ENCODE measurements around the gene COL9A2. TPM values are rescaled to one million over a fixed set of nuclear protein-coding genes. Genes with fewer than 3 reads are reported as not detected.

COL9A2 gene
- total RNA-seq, 5 donors from 2014 or later (not counting 1 experiment from before 2014, with no cell fraction given): 3.5 to 4.6 (median 3.8) TPM

DNA sequence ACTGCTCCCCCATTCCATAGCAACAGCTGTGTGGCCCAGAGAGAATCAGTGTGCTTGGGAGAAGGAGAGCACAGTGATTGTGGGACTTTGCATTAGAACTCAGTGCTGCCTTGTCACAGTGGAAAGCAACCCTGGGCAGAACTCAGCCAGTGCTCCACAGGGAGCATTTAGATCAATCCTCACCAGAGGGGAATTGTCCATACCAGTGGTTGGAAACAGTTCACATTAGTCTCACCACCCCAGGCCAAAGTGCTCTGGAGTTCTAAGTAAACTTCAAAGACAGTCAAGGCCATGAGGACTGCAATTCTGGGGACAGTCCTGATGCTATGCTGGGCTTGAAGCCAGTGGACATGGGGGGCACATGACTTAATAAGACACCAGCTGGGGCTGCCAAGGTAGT, 43.5 kb upstream of the COL9A2 start:
- Mint-ChIP-seq H3K9me3 (peaks cover 0 to 4% (median 4%) of the 10 kb centered on the region in 3 donors), H3K36me3 (no peaks in the 10 kb centered on the region), H3K4me1 (peaks cover 0 to 6% (median 4%) of the 10 kb centered on the region in 3 donors), H3K27me3 (no peaks in the 10 kb centered on the region), H3K27ac (no peak overlapping the region), H3K4me3 (no peak overlapping the region)
- ChIA-PET POLR2A (interaction anchor here in 1 of 2 donors (0.5 kb wide), 1 partner anchor 136 kb away, joined by 3 read pairs; no protein-coding TSS in a partner anchor), CTCF (no interaction called here)
- Histone ChIP-seq H3K36me3 (ENCODE audit: control insufficient read depth in 2 of 2, extremely low read depth in 1 of 2, insufficient read depth in 1 of 2, low read length in 1 of 2) (no peaks in the 10 kb centered on the region), H3K4me3 (ENCODE audit: control insufficient read depth in 1 of 2, extremely low read depth in 1 of 2, low read length in 1 of 2) (no peak overlapping the region), H3K9me3 (peaks cover 2% of the 10 kb centered on the region), H3K27me3 (replicated peaks in 1 of 2; ENCODE audit: control insufficient read depth in 2 of 2, extremely low read depth in 1 of 2, insufficient read depth in 2 of 2, low read length in 1 of 2) (peaks cover 0 to 11% of the 10 kb centered on the region in 2 experiments), H3K4me1 (ENCODE audit: control insufficient read depth in 1 of 2, extremely low read depth in 1 of 2, insufficient read depth in 2 of 2, low read length in 2 of 2) (no peaks in the 10 kb centered on the region), H3K27ac (ENCODE audit: low read length) (no peak overlapping the region)
- DNase-seq (no peak), ATAC-seq (replicated peaks in 1 of 4) (no peak)

DNA sequence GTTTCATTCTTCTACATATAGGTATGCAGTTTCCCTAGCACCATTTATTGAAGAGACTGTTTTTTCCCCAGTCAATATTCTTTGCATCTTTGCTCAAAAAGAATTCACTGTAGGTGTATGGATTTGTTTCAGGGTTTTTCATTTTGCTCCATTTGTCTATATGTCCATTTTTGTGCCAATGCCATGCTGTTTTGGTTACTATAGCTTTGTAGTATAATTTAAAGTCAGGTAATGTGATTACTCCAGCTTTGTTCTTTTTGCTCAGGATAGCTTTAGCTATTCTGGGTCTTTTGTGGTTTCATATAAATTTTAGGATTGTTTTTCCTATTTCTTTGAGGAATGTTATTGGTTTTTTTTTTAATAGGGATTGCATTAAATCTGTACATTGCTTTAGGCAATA, 40.5 kb upstream of the COL9A2 start:
- H3K36me3 ChIP-seq (ENCODE audit: control insufficient read depth in 2 of 2, extremely low read depth in 1 of 2, insufficient read depth in 1 of 2, low read length in 1 of 2): no peaks in the 10 kb centered on the region
- no peak overlapping the region for H3K27ac ChIP-seq (ENCODE audit: low read length)
- no peak overlapping the region for H3K4me3 ChIP-seq (ENCODE audit: control insufficient read depth in 1 of 2, extremely low read depth in 1 of 2, low read length in 1 of 2)
- H3K27me3 ChIP-seq (replicated peaks in 1 of 2; ENCODE audit: control insufficient read depth in 2 of 2, extremely low read depth in 1 of 2, insufficient read depth in 2 of 2, low read length in 1 of 2): peaks cover 0 to 5% of the 10 kb centered on the region in 2 experiments
- no peaks in the 10 kb centered on the region for H3K27me3 Mint-ChIP-seq
- no peak for ATAC-seq (replicated peaks in 1 of 4)
- no peak overlapping the region for H3K4me3 Mint-ChIP-seq
- H3K4me1 ChIP-seq (ENCODE audit: control insufficient read depth in 1 of 2, extremely low read depth in 1 of 2, insufficient read depth in 2 of 2, low read length in 2 of 2): no peaks in the 10 kb centered on the region
- DNase-seq: no peak
- peaks cover 0 to 4% (median 4%) of the 10 kb centered on the region in 3 donors for H3K9me3 Mint-ChIP-seq
- H3K36me3 Mint-ChIP-seq: no peaks in the 10 kb centered on the region
- H3K9me3 ChIP-seq: peaks cover 2% of the 10 kb centered on the region
- H3K27ac Mint-ChIP-seq: no peak overlapping the region
- ChIA-PET POLR2A (no interaction called here), CTCF (no interaction called here)
- H3K4me1 Mint-ChIP-seq: no peaks in the 10 kb centered on the region

DNA sequence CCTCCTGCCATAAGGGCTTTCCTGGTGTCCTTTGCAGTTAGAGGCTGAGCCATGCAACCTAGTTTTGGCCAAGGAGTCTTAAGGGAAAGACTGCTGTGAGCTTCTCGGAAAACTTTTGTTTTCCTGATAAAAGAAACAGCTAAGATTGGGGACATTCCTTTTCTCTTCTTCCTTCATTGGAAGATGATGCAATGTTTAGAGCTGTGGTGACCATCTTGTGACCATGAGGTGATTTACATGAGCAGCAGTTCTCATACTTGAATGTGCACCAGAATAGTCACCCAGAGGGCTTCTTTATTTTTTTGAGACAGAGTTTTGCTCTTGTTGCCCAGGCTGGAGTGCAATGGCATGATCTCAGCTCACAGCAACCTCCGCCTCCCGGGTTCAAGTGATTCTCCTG, 36.0 kb upstream of the COL9A2 start:
- no peak overlapping the region for H3K4me3 Mint-ChIP-seq
- CTCF ChIA-PET: interaction anchor here (0.6 to 3.5 kb wide), 2 partner anchors 15 to 278 kb away, joined by 3 to 15 read pairs; no protein-coding TSS in a partner anchor

DNA sequence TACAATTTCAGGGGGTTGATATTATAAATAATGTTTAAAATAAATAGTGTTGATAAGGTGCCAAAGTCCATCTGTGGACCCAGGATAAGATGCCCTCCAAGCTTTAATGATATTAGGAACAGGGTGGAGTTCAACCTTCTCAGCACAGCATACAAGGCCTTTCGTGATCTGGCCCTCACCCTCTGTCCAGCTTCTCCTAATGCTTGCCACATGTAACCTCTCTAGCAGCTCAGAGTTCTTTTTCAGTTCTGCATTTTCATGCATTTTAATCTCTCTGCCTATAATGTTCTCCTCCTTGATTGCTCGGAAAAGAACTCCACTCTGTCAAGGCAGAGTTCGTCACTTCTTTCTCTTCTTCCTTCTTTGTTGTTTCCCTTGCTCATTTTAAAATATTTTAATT, 35.0 kb upstream of the COL9A2 start:
- H3K36me3 ChIP-seq (ENCODE audit: control insufficient read depth in 2 of 2, extremely low read depth in 1 of 2, insufficient read depth in 1 of 2, low read length in 1 of 2): no peaks in the 10 kb centered on the region
- Mint-ChIP-seq H3K9me3 (no peaks in the 10 kb centered on the region), H3K27ac (no peak overlapping the region), H3K4me3 (no peak overlapping the region), H3K4me1 (peaks cover 0 to 1% (median 0%) of the 10 kb centered on the region in 3 donors), H3K36me3 (no peaks in the 10 kb centered on the region), H3K27me3 (no peaks in the 10 kb centered on the region)
- DNase-seq (no peak), ATAC-seq (replicated peaks in 1 of 4) (no peak)
- no peaks in the 10 kb centered on the region for H3K4me1 ChIP-seq (ENCODE audit: control insufficient read depth in 1 of 2, extremely low read depth in 1 of 2, insufficient read depth in 2 of 2, low read length in 2 of 2)
- no peaks in the 10 kb centered on the region for H3K27me3 ChIP-seq (replicated peaks in 1 of 2; ENCODE audit: control insufficient read depth in 2 of 2, extremely low read depth in 1 of 2, insufficient read depth in 2 of 2, low read length in 1 of 2)
- ChIA-PET CTCF (interaction anchor here (0.6 to 3.5 kb wide), 2 partner anchors 14 to 277 kb away, joined by 3 to 15 read pairs; no protein-coding TSS in a partner anchor), POLR2A (no interaction called here)
- H3K9me3 ChIP-seq: no peaks in the 10 kb centered on the region
- WGBS (ENCODE audit: insufficient coverage): 90% methylated on average over 1 of the region's 3 CpGs
- H3K27ac ChIP-seq (ENCODE audit: low read length): no peak overlapping the region
- no peak overlapping the region for H3K4me3 ChIP-seq (ENCODE audit: control insufficient read depth in 1 of 2, extremely low read depth in 1 of 2, low read length in 1 of 2)

More for the DNA sequence above, 36.0 kb upstream of the COL9A2 start:
- no peaks in the 10 kb centered on the region for H3K36me3 ChIP-seq (ENCODE audit: control insufficient read depth in 2 of 2, extremely low read depth in 1 of 2, insufficient read depth in 1 of 2, low read length in 1 of 2)
- Mint-ChIP-seq H3K27ac (no peak overlapping the region), H3K4me1 (peaks cover 0 to 1% (median 0%) of the 10 kb centered on the region in 3 donors), H3K36me3 (no peaks in the 10 kb centered on the region), H3K9me3 (no peaks in the 10 kb centered on the region), H3K27me3 (no peaks in the 10 kb centered on the region)
- WGBS (ENCODE audit: insufficient coverage): 100% methylated on average over 1 of the region's 3 CpGs
- H3K9me3 ChIP-seq: no peaks in the 10 kb centered on the region
- ATAC-seq (replicated peaks in 1 of 4): no peak
- POLR2A ChIA-PET: no interaction called here
- H3K27ac ChIP-seq (ENCODE audit: low read length): no peak overlapping the region
- H3K4me3 ChIP-seq (ENCODE audit: control insufficient read depth in 1 of 2, extremely low read depth in 1 of 2, low read length in 1 of 2): no peak overlapping the region
- DNase-seq: no peak
- H3K4me1 ChIP-seq (ENCODE audit: control insufficient read depth in 1 of 2, extremely low read depth in 1 of 2, insufficient read depth in 2 of 2, low read length in 2 of 2): no peaks in the 10 kb centered on the region
- H3K27me3 ChIP-seq (replicated peaks in 1 of 2; ENCODE audit: control insufficient read depth in 2 of 2, extremely low read depth in 1 of 2, insufficient read depth in 2 of 2, low read length in 1 of 2): no peaks in the 10 kb centered on the region

DNA sequence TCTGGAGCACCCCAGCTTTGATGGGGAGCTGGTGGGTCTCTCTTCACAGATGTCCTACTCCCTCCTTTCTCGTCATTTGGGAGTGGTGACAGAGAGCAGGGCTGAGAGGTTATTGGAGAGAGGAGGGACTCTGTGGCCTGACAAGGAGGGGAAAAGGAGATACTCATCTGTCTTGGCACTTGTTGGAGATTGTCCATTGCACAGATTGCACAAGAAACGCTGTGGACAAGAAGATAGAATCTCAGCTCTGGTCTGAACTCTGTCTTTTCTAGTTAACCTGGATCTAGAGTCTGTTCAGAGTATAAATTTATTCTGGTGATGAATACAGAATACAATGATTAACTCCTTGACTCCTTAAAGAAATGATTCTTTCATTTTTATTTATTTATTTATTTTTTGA, 34.0 kb upstream of the COL9A2 start:
- no CpG with 5 or more reads among the region's 2 CpGs for WGBS (ENCODE audit: insufficient coverage)
- no peaks in the 10 kb centered on the region for H3K27me3 ChIP-seq (replicated peaks in 1 of 2; ENCODE audit: control insufficient read depth in 2 of 2, extremely low read depth in 1 of 2, insufficient read depth in 2 of 2, low read length in 1 of 2)
- no peaks in the 10 kb centered on the region for H3K36me3 ChIP-seq (ENCODE audit: control insufficient read depth in 2 of 2, extremely low read depth in 1 of 2, insufficient read depth in 1 of 2, low read length in 1 of 2)
- CTCF ChIA-PET: interaction anchor here in 1 of 2 donors (3.5 kb wide), 1 partner anchor 13 kb away, joined by 15 read pairs; no protein-coding TSS in a partner anchor
- H3K9me3 Mint-ChIP-seq: no peaks in the 10 kb centered on the region
- no peaks in the 10 kb centered on the region for H3K9me3 ChIP-seq
- H3K4me3 ChIP-seq (ENCODE audit: control insufficient read depth in 1 of 2, extremely low read depth in 1 of 2, low read length in 1 of 2): no peak overlapping the region
- H3K4me1 ChIP-seq (ENCODE audit: control insufficient read depth in 1 of 2, extremely low read depth in 1 of 2, insufficient read depth in 2 of 2, low read length in 2 of 2): no peaks in the 10 kb centered on the region
- no peak overlapping the region for H3K27ac ChIP-seq (ENCODE audit: low read length)
- no peak overlapping the region for H3K4me3 Mint-ChIP-seq
- ATAC-seq (replicated peaks in 1 of 4) (no peak), DNase-seq (no peak)
- peaks cover 0 to 1% (median 0%) of the 10 kb centered on the region in 3 donors for H3K4me1 Mint-ChIP-seq
- no peaks in the 10 kb centered on the region for H3K36me3 Mint-ChIP-seq
- H3K27me3 Mint-ChIP-seq: no peaks in the 10 kb centered on the region
- H3K27ac Mint-ChIP-seq: no peak overlapping the region
- POLR2A ChIA-PET: no interaction called here

DNA sequence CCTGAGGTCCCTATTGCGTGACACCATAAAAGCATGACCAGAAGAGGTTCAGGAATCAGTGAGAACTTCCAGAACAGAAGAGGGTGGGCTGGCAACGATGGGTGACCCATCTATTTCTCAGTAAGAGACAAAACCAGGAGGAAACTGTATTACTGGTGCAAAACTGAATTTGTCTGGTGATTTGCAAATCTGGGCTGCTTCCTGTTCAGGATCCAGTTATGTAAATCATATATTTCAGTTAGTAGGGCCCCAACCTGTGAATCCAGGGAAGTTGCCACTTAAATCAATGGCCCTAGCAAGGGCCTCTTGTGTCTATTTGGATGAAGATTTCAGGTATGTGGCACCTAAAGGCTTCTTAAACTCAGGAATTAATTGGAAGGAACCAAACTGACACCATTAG, 33.3 kb upstream of the COL9A2 start:
- Mint-ChIP-seq H3K9me3 (no peaks in the 10 kb centered on the region), H3K36me3 (no peaks in the 10 kb centered on the region), H3K4me1 (peaks cover under 1 to 3% (median 1%) of the 10 kb centered on the region in 3 donors), H3K27me3 (no peaks in the 10 kb centered on the region), H3K27ac (no peak overlapping the region), H3K4me3 (no peak overlapping the region)
- CTCF ChIA-PET: interaction anchor here in 1 of 2 donors (1.7 kb wide), 1 partner anchor 11 kb away, joined by 6 read pairs; no protein-coding TSS in a partner anchor
- H3K9me3 ChIP-seq: no peaks in the 10 kb centered on the region
- ATAC-seq (replicated peaks in 1 of 4): no peak
- H3K4me3 ChIP-seq (ENCODE audit: control insufficient read depth in 1 of 2, extremely low read depth in 1 of 2, low read length in 1 of 2): no peak overlapping the region
- H3K36me3 ChIP-seq (ENCODE audit: control insufficient read depth in 2 of 2, extremely low read depth in 1 of 2, insufficient read depth in 1 of 2, low read length in 1 of 2): no peaks in the 10 kb centered on the region
- H3K27me3 ChIP-seq (replicated peaks in 1 of 2; ENCODE audit: control insufficient read depth in 2 of 2, extremely low read depth in 1 of 2, insufficient read depth in 2 of 2, low read length in 1 of 2): no peaks in the 10 kb centered on the region
- H3K4me1 ChIP-seq (ENCODE audit: control insufficient read depth in 1 of 2, extremely low read depth in 1 of 2, insufficient read depth in 2 of 2, low read length in 2 of 2): no peaks in the 10 kb centered on the region
- no peak overlapping the region for H3K27ac ChIP-seq (ENCODE audit: low read length)
- DNase-seq: no peak
- POLR2A ChIA-PET: no interaction called here
- WGBS (ENCODE audit: insufficient coverage): 75% methylated on average over 2 of the region's 2 CpGs
